Left colon (tissue), 2 donors: ENCODE data around the gene CLDN5. TPM values are rescaled to one million over a fixed set of nuclear protein-coding genes. Genes with fewer than 3 reads are reported as not detected.
A peak's percentile ranks its signal among the peaks of the same experiment; 100 is the strongest.
"Not testable (repeated sequence)": the region's sequence is repeated elsewhere in the genome, so short reads cannot be mapped to it uniquely, and the experiment has no call there.

ENCODE experiments used
- ATAC-seq: fragments of 200-7000 bp; cut with Tn5 transposase; one replicate; pipeline ENCODE4 v1.9.1; 2020; ENCODE audit warnings: mild to moderate bottlenecking, moderate library complexity
- DNase-seq, 2 donors: peaks; one replicate each; pipeline ENCODE4 v3.0.0-alpha.2; 2020
- intact Hi-C, 2 donors: fragments of 100-400 bp; cut with DNase I in 1 of 2; cut with micrococcal nuclease in 1 of 2; formaldehyde crosslinking; loops; one replicate each; pipeline versions ENCODE4 v1.11.2 to v1.14.0; 2022; cut with DNase I, micrococcal nuclease
- total RNA-seq, 2 donors: library from RNA; stranded (reverse); fragmentation: NEBNext Ultra II Directional; extraction: Animal tissue kit (Norgen Biotek cat#: 25700); gene quantifications; one replicate each; pipeline ENCODE4 v1.2.1, GENCODE V29; 2021
- donor health status: DM: no; HTN: no; CAD: no.
- donor health status: DM: yes; HTN: yes; CAD: no.

The CLDN5 gene
- total RNA-seq, 2 donors from 2014 or later: 18.6 to 27.7 TPM

GRCh38 chr22:19550382-19550781 lies 26.2 kb upstream of the CLDN5 start:
- ATAC-seq (no peak), DNase-seq (no peak)
- intact Hi-C loops: no loop called here

- ATAC-seq (no peak), DNase-seq (no peak)
- intact Hi-C loops: no loop called here
Observed at GRCh38 chr22:19549428-19549827, 25.2 kb upstream of the CLDN5 start.

DNA sequence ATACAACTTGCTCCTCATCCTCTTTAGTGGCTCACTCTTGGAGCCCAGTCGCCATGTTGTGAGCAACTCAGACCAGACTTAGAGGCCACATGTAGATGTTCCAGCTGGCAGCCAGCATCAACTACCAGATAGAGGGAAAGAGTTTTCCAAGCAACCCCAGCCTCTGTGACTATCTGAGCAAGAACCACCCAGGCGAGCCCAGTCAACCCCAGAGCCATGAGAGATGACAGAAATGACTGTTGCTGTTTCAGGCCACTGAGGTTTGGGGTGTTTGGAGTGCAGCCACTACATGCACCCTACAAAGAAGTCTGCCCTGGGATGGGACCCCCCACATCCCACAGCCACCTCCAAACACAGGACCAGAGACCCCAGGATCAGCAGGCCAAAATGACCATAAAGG lies 24.8 kb upstream of the CLDN5 start:
- ATAC-seq: no peak
- no peak for DNase-seq
- intact Hi-C loops: no loop called here

DNA sequence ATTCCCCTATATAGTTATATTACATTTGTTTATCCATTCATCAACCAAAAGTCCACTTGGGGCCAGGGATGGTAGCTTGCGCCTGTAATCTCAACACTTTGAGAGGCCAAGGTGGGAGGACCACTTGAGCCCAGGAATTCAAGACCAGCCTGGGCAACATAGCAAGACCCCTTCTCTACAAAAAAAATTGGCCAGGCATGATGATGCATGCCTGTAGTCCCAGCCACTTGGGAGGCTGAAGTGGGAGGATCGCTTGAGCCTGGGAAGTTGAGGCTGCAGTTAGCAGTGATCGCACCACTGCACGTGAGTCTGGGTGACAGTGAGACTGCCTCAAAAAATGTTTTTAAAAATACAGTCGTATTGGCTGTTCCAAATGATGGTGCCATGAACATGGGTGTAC lies 24.2 kb upstream of the CLDN5 start:
- ATAC-seq, DNase-seq, intact Hi-C loops: not testable (repeated sequence)

- DNase-seq (no peak), ATAC-seq (no peak)
- intact Hi-C loops: no loop called here
Observed at GRCh38 chr22:19547620-19548019, 23.4 kb upstream of the CLDN5 start.

- DNase-seq: no peak
- no peak for ATAC-seq
- intact Hi-C loops: no loop called here
Observed at GRCh38 chr22:19546680-19547079, 22.5 kb upstream of the CLDN5 start.

- no peak for ATAC-seq
Observed at GRCh38 chr22:19545935-19546207, 21.7 kb upstream of the CLDN5 start.

GRCh38 chr22:19543970-19544708 lies 19.9 kb upstream of the CLDN5 start:
- DNase-seq: peak; percentile 65 to 72
- ATAC-seq: peak; percentile 100
- intact Hi-C loops: no loop called here

More at GRCh38 chr22:19545935-19546207, 21.7 kb upstream of the CLDN5 start:
- intact Hi-C loops: no loop called here
- DNase-seq: no peak

DNA sequence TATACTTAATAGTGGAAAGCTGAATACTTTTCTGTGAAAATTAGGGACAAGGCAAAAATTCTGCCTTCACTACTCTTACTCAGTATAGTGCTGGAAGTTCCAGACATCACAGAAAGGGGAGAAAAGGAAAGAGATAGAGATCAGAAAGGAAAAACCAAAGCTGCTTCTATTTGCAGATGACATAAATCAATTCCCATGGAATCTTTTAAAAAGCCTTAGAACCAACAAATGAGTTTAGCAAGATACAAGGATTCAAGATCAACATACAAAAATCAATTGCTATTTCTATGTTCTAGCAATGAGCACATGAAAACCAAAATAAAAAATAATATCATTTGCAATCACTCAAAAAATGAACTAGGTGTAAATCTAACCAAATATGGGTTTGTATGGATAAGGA lies 16.2 kb upstream of the CLDN5 start:
- no peak for ATAC-seq
- no peak for DNase-seq
- intact Hi-C loops: no loop called here

DNA sequence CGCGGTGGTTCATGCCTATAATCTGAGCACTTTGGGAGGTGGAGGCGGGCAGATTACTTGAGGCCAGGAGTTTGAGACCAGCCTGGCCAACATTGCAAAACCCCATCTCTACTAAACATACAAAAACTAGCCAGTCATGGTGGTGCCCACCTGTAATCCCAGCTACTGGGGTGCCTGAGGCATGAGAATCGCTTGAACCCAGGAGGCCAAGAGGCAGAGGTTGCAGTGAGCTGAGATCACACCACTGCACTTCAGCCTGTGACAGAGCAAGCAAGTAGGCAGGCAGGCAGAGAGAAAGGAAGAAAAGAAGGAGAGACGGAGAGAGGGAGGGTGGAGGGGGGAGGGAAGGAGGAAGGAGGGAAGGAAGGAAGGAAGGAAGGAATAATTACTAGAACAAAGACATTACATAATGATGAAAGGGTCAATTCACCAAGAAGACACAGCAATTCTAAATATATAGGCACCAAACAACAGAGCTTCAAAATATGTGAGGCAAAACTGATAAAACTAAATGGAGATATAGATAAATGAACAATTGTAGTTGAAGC lies 13.8 kb upstream of the CLDN5 start:
- ATAC-seq: no peak
- DNase-seq: no peak
- intact Hi-C loops: no loop called here

GRCh38 chr22:19536564-19536963 lies 12.4 kb upstream of the CLDN5 start:
- intact Hi-C loops: no loop called here
- ATAC-seq: no peak
- no peak for DNase-seq

DNA sequence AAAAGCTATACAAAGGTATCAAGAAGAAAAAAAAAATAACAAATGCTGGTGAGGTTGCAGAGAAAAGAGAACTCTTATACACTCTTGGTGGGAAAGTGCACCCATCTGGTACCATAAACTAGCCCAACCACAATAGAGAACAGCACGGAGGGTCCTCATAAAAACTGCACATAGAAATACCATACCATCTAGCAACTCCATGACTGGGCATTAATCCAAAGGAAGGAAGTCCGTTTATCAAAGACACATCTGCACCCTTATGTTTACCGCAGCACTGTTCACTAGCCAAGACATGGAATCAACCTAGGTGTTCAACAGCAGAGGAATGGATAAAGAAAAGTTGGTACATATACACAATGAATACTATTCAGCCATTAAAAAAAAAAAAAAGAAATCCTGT lies 10.8 kb upstream of the CLDN5 start:
- DNase-seq (no peak), ATAC-seq (no peak)
- intact Hi-C loops: no loop called here

DNA sequence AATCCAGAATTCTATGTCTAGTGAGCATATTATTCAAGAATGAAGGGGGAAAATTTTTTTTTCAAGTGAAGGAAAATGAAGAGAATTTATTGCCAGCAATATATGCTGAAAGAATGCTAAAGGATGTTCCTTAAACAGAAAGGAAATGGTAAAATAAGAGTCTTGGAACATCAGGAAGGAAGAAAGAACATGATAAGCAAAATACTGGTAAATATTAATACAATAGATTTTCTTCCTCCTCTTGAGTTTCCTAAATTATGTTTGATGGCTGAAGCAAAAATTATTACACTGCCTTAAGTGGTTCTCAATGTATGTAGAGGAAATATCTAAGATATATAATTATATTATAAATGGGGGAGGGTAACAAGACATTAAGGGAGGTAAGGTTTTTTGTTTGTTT lies 9.6 kb upstream of the CLDN5 start:
- ATAC-seq (no peak), DNase-seq (no peak)
- intact Hi-C loops: no loop called here

DNA sequence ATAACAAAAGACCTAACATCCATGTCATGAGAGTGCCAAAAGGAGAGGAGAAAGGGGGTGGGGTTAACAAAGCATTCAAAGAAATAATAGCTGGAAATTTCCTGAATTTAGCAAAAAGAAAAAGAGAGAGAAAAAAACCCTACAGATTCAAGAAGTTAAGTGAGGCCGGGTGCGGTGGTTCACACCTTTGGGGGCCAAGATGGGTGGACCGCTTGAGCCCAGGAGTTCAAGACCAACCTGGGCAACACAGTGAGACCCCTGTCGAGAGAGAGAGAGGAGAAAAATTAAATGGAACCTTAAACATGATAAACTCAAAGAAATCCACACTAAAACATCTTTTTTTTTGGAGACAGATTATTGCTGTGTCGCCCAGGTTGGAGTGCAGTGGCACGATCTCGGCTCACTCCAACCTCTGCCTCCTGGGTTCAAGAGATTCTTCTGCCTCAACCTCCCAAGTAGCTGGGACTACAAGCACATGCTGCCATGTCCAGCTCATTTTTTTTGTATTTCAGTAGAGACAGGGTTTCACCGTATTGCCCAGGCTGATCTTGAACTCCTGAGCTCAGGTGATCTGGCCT lies 8.9 kb upstream of the CLDN5 start:
- DNase-seq (no peak), ATAC-seq (no peak)
- intact Hi-C loops: no loop called here

DNA sequence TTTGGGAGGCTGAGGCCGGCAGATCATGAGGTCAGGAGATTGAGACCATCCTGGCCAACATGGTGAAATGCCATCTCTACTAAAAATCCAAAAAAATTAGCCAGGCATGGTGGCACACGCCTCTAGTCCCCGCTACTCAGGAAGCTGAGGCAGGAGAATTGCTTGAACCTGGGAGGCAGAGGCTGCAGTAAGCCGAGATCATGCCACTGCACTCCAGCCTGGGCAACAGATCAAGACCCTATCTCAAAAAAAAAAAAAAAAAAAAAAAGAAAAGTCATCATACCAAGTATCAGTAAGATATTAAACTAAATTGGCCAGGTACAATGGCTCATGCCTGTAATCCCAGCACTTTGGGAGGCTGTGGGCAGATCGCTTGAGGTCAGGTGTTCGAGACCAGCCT lies 7.1 kb upstream of the CLDN5 start:
- intact Hi-C loops, DNase-seq, ATAC-seq: not testable (repeated sequence)

DNA sequence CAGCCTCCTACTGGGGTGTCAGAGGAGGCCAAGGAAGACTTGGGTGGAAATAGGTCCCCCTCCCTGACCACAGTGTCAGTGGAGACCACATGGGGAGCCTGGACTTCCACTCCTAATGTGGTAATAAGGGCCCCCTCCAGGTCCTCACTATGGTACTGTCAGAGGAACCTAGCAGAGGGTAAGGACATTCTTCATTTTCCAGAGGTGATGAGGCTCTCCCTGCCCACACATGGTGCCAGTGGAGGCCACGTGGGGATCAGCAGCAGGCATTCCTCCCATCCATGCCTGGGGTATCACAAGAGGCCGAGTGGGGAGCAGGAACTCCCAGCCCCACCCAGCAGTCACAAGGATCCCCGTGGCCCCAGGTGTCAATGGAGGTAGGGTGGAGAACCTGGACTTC lies 6.5 kb upstream of the CLDN5 start:
- intact Hi-C loops: no loop called here
- DNase-seq: no peak
- ATAC-seq: no peak

DNA sequence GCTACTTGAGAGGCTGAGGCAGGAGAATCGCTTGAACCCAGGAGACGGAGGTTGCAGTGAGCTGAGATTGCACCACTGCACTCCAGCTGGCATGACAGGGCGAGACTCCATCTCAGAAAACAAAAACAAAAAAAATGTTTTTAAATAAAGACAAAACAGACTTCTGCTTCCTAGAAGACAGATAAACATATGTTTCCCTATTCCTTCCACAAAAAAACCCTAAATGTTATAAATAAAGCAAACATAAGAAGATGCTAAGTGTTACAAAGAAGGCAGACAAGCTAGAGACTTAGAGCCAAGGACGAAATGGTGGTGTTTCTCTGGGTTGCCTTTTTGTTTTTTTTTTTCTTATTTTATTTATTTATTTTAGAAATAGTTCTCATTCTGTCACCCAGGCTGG lies 5.6 kb upstream of the CLDN5 start:
- ATAC-seq: no peak
- intact Hi-C loops: no loop called here

GRCh38 chr22:19527861-19528417 lies 3.7 kb upstream of the CLDN5 start:
- ATAC-seq (no peak), DNase-seq (no peak)
- intact Hi-C loops: no loop called here

More for the DNA sequence above, 5.6 kb upstream of the CLDN5 start:
- DNase-seq: no peak

DNA sequence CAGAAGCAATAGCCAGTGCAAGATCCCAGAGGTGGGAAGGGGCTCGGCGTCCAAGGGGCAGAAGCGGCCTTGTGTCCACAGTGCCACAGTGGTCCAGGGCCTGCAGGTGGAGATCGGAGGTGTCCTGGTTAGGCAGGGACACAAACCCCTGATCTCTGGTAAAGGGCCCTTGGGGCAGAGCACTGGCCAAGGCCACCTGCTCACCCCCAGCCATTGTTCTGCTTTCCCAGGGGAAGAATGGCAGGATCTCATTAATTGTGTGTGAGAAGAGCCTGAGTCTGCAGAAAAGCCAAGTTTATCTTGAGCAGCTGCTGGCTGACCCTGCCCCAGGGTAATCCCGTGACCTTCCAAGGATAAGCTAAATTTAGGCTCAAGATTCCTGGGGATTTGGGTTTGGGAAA lies 3.1 kb upstream of the CLDN5 start:
- intact Hi-C loops: no loop called here
- ATAC-seq (no peak), DNase-seq (no peak)

DNA sequence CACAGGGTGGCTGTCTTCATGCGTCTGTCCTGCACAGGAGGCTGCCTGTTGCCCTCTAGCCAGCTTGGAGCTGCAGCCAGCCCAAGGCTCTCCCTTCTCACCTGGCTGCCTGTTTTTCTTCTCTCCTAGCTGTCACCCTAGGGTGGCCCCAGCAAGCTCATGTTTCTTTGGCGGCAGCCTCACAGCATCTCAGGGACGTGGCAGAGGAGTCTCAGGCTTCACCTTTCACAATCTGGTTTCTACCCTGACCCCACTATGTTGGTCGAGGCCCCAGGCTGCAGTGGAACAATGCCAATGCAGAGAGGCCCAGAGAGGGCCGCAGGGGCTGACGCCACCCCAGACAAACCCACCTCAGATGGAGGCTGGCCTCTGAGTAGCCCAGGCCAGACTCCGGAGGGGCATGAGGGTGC lies 2.5 kb upstream of the CLDN5 start:
- ATAC-seq (no peak), DNase-seq (no peak)
- intact Hi-C loops: no loop called here
